Endothelial cell of umbilical vein (primary cell): ENCODE results near the gene STK38L. TPM values are rescaled to one million over a fixed set of nuclear protein-coding genes. Genes with fewer than 3 reads are reported as not detected.

Experiments used
- BruUV-seq: library from RNA; stranded (reverse); fragments of 400-500 nt; replicated peaks from 2 replicates; lab custom pipeline; 2021; lab: Mats Ljungman, UMichigan
- CTCF ChIA-PET: fragments of 300-600, 350-600 bp; sonication (Branson Sonifier 250); formaldehyde crosslinking; loops from one replicate; lab custom pipeline; 2021; ENCODE audit warnings: antibody characterized with exemption, inconsistent platforms; lab: Charles Lee
- POLR2A ChIA-PET: fragments of 300-600, 350-600 bp; sonication (Branson Sonifier 250); formaldehyde crosslinking; loops from one replicate; lab custom pipeline; 2021; ENCODE audit warnings: antibody characterized with exemption, inconsistent platforms; lab: Charles Lee
- DNase-seq: peaks from one replicate; pipeline ENCODE4 v3.0.0-alpha.2; 2011; ENCODE audit warnings: low read depth, low spot score
- FAIRE-seq: peaks from 2 replicates; lab custom pipeline; 2011; peaks lifted over from hg19 to GRCh38; lab: Jason Lieb, UNC
- H2AFZ ChIP-seq: 2 replicates; pipeline ENCODE4 v1.6.0; 2012; ENCODE audit warnings: low read depth, low read length, control low read depth, inconsistent platforms
- H3K27ac ChIP-seq: 2 replicates; pipeline ENCODE4 v1.5.1; 2011; ENCODE audit warnings: low read depth, mild to moderate bottlenecking, control low read depth, low read length, moderate library complexity; ENCODE audit not compliant: insufficient read depth
- H3K27me3 ChIP-seq, 2 experiments: 2 replicates each; pipeline versions ENCODE4 v1.6.0 to v1.6.1; 2011; ENCODE audit warnings: low read length in 2 of 2, mixed read lengths in 1 of 2; ENCODE audit not compliant: control insufficient read depth in 2 of 2, insufficient read depth in 2 of 2
- H3K36me3 ChIP-seq, 2 experiments: 2 replicates in 1 of 2; 3 replicates in 1 of 2; pipeline ENCODE4 v1.5.1; 2011; ENCODE audit warnings: low read length in 2 of 2, mild to moderate bottlenecking in 1 of 2, moderate library complexity in 1 of 2; ENCODE audit not compliant: control insufficient read depth in 2 of 2, insufficient read depth in 2 of 2; ENCODE audit errors: extremely low read depth in 1 of 2
- H3K4me1 ChIP-seq: 3 replicates; pipeline ENCODE4 v1.5.1; 2011; ENCODE audit warnings: mild to moderate bottlenecking, low read length; ENCODE audit not compliant: control insufficient read depth, insufficient read depth; ENCODE audit errors: extremely low read depth
- H3K4me2 ChIP-seq: 2 replicates; pipeline ENCODE4 v1.6.1; 2011; ENCODE audit warnings: low read length, control low read depth, mixed read lengths; ENCODE audit not compliant: insufficient read depth
- H3K4me3 ChIP-seq, 3 experiments: fragments of 200-600 bp in 1 of 3; sonication (generic), shearing (Covaris generic) in 1 of 3; replicated peaks in 1 of 3; 2 replicates each; pipeline ENCODE4 v1.5.1; 2011 to 2016; ENCODE audit warnings: control low read depth in 3 of 3, low read length in 3 of 3, mild to moderate bottlenecking in 2 of 3, inconsistent platforms in 1 of 3, low read depth in 1 of 3, moderate library complexity in 1 of 3; ENCODE audit not compliant: insufficient read depth in 1 of 3
- H3K79me2 ChIP-seq: 2 replicates; pipeline ENCODE4 v1.6.0; 2012; ENCODE audit warnings: low read length, inconsistent platforms; ENCODE audit not compliant: control insufficient read depth, insufficient read depth
- H3K9ac ChIP-seq: replicated peaks from 2 replicates; pipeline ENCODE3; 2011; ENCODE audit warnings: low read length, control low read depth; ENCODE audit not compliant: insufficient read depth; ENCODE audit errors: extremely low read depth
- H3K9me1 ChIP-seq: replicated peaks from 3 replicates; pipeline ENCODE4 v1.6.0; 2011; ENCODE audit warnings: mild to moderate bottlenecking, low read length; ENCODE audit not compliant: control insufficient read depth, insufficient read depth; ENCODE audit errors: extremely low read depth
- H3K9me3 ChIP-seq: replicated peaks from 2 replicates; pipeline ENCODE4 v1.5.1; 2012; ENCODE audit warnings: low read length, inconsistent platforms; ENCODE audit not compliant: control insufficient read depth, insufficient read depth
- H4K20me1 ChIP-seq: replicated peaks from 2 replicates; pipeline ENCODE3; 2011; ENCODE audit warnings: mild to moderate bottlenecking, low read length; ENCODE audit not compliant: control insufficient read depth, insufficient read depth; ENCODE audit errors: extremely low read depth
- EZH2 ChIP-seq: IDR thresholded peaks from 2 replicates; pipeline ENCODE4 v1.6.1; 2012; ENCODE audit warnings: borderline replicate concordance, low read depth, mild to moderate bottlenecking, moderate library complexity, low read length, inconsistent platforms; ENCODE audit not compliant: severe bottlenecking
- FOS ChIP-seq: IDR thresholded peaks from 2 replicates; pipeline ENCODE4 v1.6.1; 2011; ENCODE audit warnings: mild to moderate bottlenecking, low read length, moderate library complexity, borderline replicate concordance; ENCODE audit not compliant: insufficient read depth
- GATA2 ChIP-seq: IDR thresholded peaks from 2 replicates; pipeline ENCODE4 v1.7.0; 2011; ENCODE audit warnings: low read depth, mild to moderate bottlenecking, moderate library complexity, mixed read lengths, low read length; ENCODE audit not compliant: insufficient read length, insufficient read depth
- JUN ChIP-seq: IDR thresholded peaks from 2 replicates; pipeline ENCODE4 v1.6.1; 2011; ENCODE audit warnings: borderline replicate concordance, low read depth; ENCODE audit not compliant: insufficient read length, insufficient read depth
- MAX ChIP-seq: IDR thresholded peaks from 2 replicates; pipeline ENCODE4 v1.6.1; 2011; ENCODE audit not compliant: insufficient read depth, insufficient read length
- MYC ChIP-seq: IDR thresholded peaks from one replicate; pipeline ENCODE4 v1.6.1; 2011; ENCODE audit warnings: mild to moderate bottlenecking, low read depth, low read length
- POLR2A ChIP-seq: IDR thresholded peaks from 2 replicates; pipeline ENCODE4 v1.6.1; 2012; ENCODE audit warnings: low read depth, mild to moderate bottlenecking, control low read depth, low read length
- POLR2AphosphoS5 ChIP-seq: IDR thresholded peaks from 2 replicates; pipeline ENCODE4 v1.6.1; 2012; ENCODE audit warnings: low read depth, mild to moderate bottlenecking, control low read depth, low read length, moderate library complexity; ENCODE audit not compliant: insufficient read depth
- dilution Hi-C: fragments of 300-500 bp; cut with MboI; formaldehyde crosslinking; loops from one replicate; pipeline ENCODE4 v1.15.0; 2019; ENCODE audit warnings: low sequenced_read_pairs; ENCODE audit not compliant: extremely low pct_ligation_motif_present
- intact Hi-C: fragments of 100-400 bp; cut with micrococcal nuclease; formaldehyde crosslinking; loops from one replicate; pipeline ENCODE4 v1.10.0; 2022
- polyA plus RNA-seq, 4 experiments: library from polyadenylated mRNA; depleted of rRNA in 3 of 4; stranded (reverse) in 3 of 4; unstranded in 1 of 4; fragments of >200 nt; gene quantifications; 2 replicates each; pipeline versions ENCODE4 v1.2.1 to v1.2.3, GENCODE V29; 2011 to 2012; ENCODE audit warnings: missing spikeins in 1 of 4
- total RNA-seq: library from RNA; stranded (reverse); gene quantifications from 2 replicates; pipeline ENCODE4 v1.2.3, GENCODE V29; 2021
- TF ChIP-seq, protein P1 (sequence below), 2 donors: IDR thresholded peaks; 1 replicate in 1 of 2; 2 replicates in 1 of 2; pipeline ENCODE4 v1.5.1; 2011; ENCODE audit warnings: low read length in 2 of 2, mild to moderate bottlenecking in 2 of 2, moderate library complexity in 2 of 2, control low read depth in 1 of 2, inconsistent platforms in 1 of 2, low read depth in 1 of 2; ENCODE audit not compliant: insufficient read depth in 1 of 2; ENCODE audit errors: extremely low read depth in 1 of 2

STK38L gene
- total and polyA plus RNA-seq, 2 donors (not counting 3 experiments of a cell fraction or from before 2014, with no cell fraction given): 14.7 to 58.4 TPM

- Histone ChIP-seq H3K9ac (no peak overlapping the region), H4K20me1 (no peaks in the 10 kb centered on the region), H3K9me3 (no peaks in the 10 kb centered on the region), H2AFZ (no peak overlapping the region), H3K4me2 (peak overlapping the region; percentile 93), H3K4me1 (peaks cover 14% of the 10 kb centered on the region), H3K4me3 (peak overlapping the region in 1 of 3 experiments; percentile 87), H3K36me3 (no peaks in the 10 kb centered on the region), H3K27me3 (no peaks in the 10 kb centered on the region), H3K27ac (no peak overlapping the region), H3K9me1 (no peaks in the 10 kb centered on the region), H3K79me2 (peaks cover 41% of the 10 kb centered on the region)
- intact Hi-C loops: no loop called here
- ChIA-PET CTCF (no interaction called here), POLR2A (no interaction called here)
- dilution Hi-C loops: no loop called here
- TF ChIP-seq GATA2 (no peak), FOS (no peak), MYC (no peak), JUN (no peak), POLR2A (no peak), POLR2AphosphoS5 (no peak), EZH2 (no peak), MAX (no peak)
- TF ChIP-seq, protein P1, sequence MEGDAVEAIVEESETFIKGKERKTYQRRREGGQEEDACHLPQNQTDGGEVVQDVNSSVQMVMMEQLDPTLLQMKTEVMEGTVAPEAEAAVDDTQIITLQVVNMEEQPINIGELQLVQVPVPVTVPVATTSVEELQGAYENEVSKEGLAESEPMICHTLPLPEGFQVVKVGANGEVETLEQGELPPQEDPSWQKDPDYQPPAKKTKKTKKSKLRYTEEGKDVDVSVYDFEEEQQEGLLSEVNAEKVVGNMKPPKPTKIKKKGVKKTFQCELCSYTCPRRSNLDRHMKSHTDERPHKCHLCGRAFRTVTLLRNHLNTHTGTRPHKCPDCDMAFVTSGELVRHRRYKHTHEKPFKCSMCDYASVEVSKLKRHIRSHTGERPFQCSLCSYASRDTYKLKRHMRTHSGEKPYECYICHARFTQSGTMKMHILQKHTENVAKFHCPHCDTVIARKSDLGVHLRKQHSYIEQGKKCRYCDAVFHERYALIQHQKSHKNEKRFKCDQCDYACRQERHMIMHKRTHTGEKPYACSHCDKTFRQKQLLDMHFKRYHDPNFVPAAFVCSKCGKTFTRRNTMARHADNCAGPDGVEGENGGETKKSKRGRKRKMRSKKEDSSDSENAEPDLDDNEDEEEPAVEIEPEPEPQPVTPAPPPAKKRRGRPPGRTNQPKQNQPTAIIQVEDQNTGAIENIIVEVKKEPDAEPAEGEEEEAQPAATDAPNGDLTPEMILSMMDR (IDR thresholded peaks at IDR 0.05; ENCODE audit: extremely low read depth in 1 of 2, insufficient read depth in 1 of 2, low read depth in 1 of 2, low read length in 2 of 2): no peak
- FAIRE-seq (no peak), DNase-seq (peak; percentile 21)
- BruUV-seq: no TSS peak
Measured at GRCh38 chr12:27246774-27247173, 2.7 kb downstream of the STK38L start.
